HG03520 (cell line): ENCODE measurements around the gene ATXN7.
A peak's percentile ranks its signal among the peaks of the same experiment; 100 is the strongest.

Experiments used
- ATAC-seq: cut with Tn5 transposase; IDR thresholded peaks from one replicate; pipeline ENCODE4 v1.9.1; 2021; ENCODE audit warnings: mild to moderate bottlenecking, moderate library complexity; ENCODE audit not compliant: unreplicated experiment

ATXN7 gene, protein sequence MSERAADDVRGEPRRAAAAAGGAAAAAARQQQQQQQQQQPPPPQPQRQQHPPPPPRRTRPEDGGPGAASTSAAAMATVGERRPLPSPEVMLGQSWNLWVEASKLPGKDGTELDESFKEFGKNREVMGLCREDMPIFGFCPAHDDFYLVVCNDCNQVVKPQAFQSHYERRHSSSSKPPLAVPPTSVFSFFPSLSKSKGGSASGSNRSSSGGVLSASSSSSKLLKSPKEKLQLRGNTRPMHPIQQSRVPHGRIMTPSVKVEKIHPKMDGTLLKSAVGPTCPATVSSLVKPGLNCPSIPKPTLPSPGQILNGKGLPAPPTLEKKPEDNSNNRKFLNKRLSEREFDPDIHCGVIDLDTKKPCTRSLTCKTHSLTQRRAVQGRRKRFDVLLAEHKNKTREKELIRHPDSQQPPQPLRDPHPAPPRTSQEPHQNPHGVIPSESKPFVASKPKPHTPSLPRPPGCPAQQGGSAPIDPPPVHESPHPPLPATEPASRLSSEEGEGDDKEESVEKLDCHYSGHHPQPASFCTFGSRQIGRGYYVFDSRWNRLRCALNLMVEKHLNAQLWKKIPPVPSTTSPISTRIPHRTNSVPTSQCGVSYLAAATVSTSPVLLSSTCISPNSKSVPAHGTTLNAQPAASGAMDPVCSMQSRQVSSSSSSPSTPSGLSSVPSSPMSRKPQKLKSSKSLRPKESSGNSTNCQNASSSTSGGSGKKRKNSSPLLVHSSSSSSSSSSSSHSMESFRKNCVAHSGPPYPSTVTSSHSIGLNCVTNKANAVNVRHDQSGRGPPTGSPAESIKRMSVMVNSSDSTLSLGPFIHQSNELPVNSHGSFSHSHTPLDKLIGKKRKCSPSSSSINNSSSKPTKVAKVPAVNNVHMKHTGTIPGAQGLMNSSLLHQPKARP

DNA sequence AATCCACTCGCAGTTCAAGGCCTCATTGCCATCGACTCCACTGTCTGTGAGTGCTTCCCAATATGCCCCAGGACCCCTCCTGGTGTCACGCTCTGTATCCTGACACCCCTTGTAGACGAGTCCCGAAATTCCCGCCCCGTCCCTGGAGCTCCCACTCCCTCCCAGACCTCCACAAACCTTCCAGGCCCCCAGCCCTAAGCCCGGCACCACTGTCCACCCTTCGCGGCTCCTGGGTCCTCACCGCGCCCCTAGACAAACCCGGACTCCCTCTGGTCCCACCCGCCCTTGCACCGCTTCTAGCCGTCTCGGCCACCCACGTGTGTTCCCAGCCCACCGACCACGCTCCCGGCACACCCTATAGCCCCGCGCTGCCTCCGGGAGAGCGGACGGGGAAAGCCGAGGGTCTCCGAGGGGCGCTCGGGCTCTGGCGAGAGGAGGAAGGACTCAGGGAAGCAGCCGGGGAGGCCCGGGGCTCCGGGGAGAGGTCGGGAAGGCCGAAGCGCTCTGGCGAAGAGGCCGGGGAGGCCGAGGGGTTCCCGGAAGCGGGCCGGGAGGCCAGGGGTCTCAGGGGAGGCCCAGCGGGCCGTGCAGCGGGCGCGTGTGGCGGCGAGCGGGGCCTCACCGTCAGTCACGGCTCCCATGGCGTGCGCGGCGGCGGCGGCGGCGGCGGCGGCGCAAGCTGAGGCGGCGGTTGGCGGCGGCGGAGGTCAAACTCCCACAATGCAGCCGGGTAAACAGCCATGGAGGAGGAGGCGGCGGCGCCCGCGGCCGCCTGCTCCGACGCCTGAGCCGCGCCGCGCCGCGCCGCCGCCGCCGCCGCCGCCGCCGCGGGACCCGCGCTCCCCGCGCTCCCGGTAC is at the start of gene ATXN7, which contains the start of gene THOC7:
Gene ATXN7 (plus strand): TSS at position 718 of the 858 bp plus-strand sequence. CDS start 48,732 bp downstream, outside the sequence.
Gene THOC7 (minus strand): TSS at position 656 of the 858 bp plus-strand sequence. CDS start 15 bp downstream, at position 641.
- ATAC-seq = peak; percentile 65

GRCh38 chr3:63814237-63814636 is 49.4 kb upstream of the ATXN7 start:
- no peak for ATAC-seq

- no peak for ATAC-seq
Measured at GRCh38 chr3:63817225-63817624, 46.4 kb upstream of the ATXN7 start.

- ATAC-seq = peak; percentile 78
Measured at GRCh38 chr3:63818282-63819150, 45.2 kb upstream of the ATXN7 start.

GRCh38 chr3:63819151-63819398 is 44.6 kb upstream of the ATXN7 start, which contains the start of gene C3orf49:
TSS of gene C3orf49 (plus strand) at chr3:63819299. CDS start at chr3:63819472, 173 bp downstream.
- no peak for ATAC-seq

- ATAC-seq = no peak
Measured at GRCh38 chr3:63824309-63824708, 39.4 kb upstream of the ATXN7 start.

GRCh38 chr3:63830526-63830925 is 33.1 kb upstream of the ATXN7 start:
- ATAC-seq = no peak

GRCh38 chr3:63832395-63832794 is 31.3 kb upstream of the ATXN7 start:
- ATAC-seq = no peak

DNA sequence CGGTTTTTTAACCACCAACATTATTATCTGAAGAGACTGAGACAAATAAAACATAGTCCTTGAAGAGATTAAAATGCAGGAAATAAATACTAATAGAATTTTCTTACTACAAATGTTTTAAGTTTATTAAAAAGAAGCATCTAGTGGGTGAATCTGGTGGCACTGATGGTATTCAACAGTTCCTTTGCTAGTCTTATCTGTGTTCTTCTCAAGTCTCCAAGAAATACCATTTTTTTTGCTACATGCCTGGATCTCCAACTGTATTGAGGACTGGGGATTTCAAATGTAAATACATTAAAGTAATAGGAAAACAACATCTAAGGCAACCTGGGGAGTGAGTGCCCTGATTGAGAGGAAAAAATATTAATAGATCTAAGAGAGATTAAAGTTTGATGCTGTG is 22.0 kb upstream of the ATXN7 start:
- ATAC-seq = no peak

GRCh38 chr3:63842127-63842526 is 21.5 kb upstream of the ATXN7 start:
- ATAC-seq = no peak

DNA sequence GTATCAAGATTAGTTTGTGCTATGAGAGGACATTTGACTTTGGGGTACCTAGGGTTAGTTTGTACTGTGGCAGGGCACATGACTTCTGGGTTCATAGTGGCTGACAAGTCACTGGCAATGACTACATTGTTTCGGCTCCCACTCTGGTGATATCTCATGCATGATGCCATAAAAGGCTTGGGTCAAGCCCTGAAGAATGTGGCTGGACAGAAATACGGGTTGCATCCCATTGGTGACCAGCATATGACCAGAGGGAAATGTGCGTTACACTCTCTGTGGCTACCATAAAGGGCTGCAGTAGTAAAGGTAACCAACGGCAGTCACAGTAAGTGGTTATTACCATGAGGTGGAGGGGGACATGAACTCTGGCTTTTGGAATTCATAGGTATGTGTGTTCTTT is 18.5 kb upstream of the ATXN7 start:
- ATAC-seq = no peak

DNA sequence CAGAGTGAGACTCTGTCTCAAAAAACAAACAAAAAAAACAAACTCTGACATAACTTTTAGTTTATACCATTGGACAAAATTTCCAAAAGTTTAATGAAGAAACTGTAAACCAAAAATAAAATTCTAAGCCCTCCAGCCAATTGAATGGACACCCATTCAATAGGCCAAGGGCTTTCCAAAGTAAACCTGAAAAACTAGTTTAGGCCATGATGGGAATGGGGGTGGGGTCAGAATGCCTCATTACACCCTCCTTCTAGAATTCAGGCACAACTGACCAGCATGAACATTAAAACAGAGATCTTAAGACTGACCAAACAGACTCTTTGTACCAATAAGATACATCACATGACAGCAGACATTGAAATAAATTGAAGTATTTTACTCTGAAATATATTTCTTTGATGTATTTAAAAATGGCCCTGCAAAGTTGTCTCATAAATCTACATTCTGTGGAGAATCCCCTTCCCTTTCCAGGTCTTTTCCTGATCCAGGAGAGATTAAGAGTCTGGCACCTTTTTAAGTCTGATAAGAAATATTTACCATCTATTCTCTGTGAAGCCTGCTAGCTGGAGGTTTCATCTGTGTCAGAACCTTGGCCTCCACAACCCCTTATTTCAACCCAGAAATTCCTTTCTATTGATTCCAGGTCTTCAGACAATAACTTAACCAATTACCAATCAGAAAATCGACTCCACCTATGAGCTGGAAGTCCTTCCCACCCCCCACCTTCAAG is 15.8 kb upstream of the ATXN7 start:
- no peak for ATAC-seq

DNA sequence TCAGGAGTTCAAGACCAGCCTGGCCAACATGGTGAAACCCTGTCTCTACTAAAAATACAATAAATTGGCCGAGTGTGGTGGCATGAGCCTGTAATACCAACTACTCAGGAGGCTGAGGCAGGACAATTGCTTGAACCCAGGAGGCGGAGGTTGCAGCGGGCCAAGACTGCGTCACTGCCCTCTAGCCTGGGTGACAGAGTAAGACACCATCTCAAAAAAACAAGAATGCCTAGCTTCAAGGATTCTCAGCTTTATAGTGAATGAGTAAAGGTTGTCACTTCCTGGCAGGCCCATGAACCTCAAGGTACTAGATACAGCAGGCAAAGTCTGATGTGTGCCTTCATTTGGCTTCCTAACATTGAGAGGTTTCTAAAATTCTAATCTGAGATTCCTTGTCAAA is 14.5 kb upstream of the ATXN7 start:
- no peak for ATAC-seq

DNA sequence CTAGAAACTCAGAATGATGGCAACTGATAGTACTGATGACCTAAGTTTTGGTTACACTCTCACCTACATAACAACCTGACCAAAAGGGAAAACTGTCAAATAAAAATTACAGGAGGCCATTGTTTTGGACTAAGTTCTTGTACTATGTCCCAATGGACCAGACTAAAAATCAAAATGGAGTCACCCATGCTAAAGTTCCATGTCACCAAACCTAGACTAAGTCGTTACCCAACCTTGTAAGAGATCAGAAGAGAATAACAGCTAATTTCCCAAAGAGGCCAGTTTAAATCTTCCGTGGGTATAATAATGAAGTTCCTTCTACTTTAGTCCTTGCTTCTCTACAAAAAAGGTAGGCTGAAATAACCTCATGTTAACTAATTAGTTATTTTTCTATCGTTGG is 12.4 kb upstream of the ATXN7 start:
- ATAC-seq = no peak

- no peak for ATAC-seq
Measured at GRCh38 chr3:63853106-63853505, 10.6 kb upstream of the ATXN7 start.

- ATAC-seq = no peak
Measured at GRCh38 chr3:63855333-63855940, 8.2 kb upstream of the ATXN7 start.

DNA sequence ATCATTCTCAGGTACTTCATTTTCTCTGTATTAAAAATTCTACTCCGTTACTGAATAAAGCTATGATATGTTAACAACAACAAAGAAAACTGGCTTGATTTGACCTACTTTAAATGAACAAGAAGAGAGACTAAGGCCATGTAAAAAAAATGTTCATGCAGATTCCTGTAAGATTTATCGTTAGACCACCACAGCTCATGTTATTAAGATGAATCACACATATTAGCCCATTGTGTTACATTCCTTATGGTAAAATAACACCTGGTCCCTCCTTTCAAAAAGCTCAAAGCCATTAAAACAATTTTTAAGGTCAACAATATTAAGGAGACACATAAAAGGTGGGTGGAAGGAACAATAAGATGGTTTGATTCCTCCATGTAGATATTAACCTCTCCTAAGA is 6.4 kb upstream of the ATXN7 start:
- no peak for ATAC-seq

- ATAC-seq = no peak
Measured at GRCh38 chr3:63860776-63861175, 2.9 kb upstream of the ATXN7 start.

DNA sequence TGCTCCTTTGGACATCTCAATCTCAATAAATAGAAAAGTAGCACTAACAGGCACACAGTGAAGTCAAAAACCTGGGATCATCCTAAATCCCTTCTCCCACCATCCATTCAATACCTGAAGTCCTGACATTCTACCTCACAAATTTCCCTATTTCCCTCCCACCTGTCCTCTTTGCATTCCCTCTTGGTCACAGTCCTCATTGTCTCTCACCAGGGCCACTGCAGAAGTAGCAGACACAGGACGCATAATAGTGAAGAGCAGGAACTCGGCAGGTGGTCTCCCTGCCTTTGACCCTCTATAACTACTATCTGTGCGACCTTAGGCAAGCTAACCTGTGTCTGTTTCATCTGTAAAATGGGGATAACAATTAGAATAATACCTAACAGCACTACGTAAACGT is 2.4 kb upstream of the ATXN7 start:
- ATAC-seq = no peak
